GM19397 (cell line): ENCODE measurements around the gene MRGPRX2.

Experiments
- ATAC-seq: cut with Tn5 transposase; IDR thresholded peaks from one replicate; pipeline ENCODE4 v1.9.1; 2021; ENCODE audit warnings: mild to moderate bottlenecking, moderate library complexity; ENCODE audit not compliant: unreplicated experiment

Gene MRGPRX2

GRCh38 chr11:19012636-19013035, 47.9 kb downstream of the MRGPRX2 start:
- no peak for ATAC-seq
